ENCODE results near the gene SLC26A1. TPM values are rescaled to one million over a fixed set of nuclear protein-coding genes. Genes with fewer than 3 reads are reported as not detected.

The SLC26A1 gene
- total RNA-seq, 1 experiment from 2014 or later, result 0.68 TPM

- no peak overlapping the region for H3K27ac Mint-ChIP-seq (ENCODE audit: unreplicated experiment)
- no peaks in the 10 kb centered on the region for H3K4me1 Mint-ChIP-seq (ENCODE audit: low read depth, unreplicated experiment)
Measured at GRCh38 chr4:995311-996026, 2.3 kb upstream of the SLC26A1 start.

GRCh38 chr4:992297-993110 is 700 bp downstream of the SLC26A1 start:
- no peak for TF ChIP-seq CTCF (IDR thresholded peaks at IDR 0.05; ENCODE audit: unreplicated experiment)
- H3K9me3 Mint-ChIP-seq (ENCODE audit: low read depth, unreplicated experiment), result no peaks in the 10 kb centered on the region
- no peaks in the 10 kb centered on the region for H3K27me3 Mint-ChIP-seq (ENCODE audit: unreplicated experiment)
- H3K4me3 Mint-ChIP-seq (ENCODE audit: low read depth, unreplicated experiment), result peak overlapping the region; percentile 34
- CTCF ChIA-PET, result no interaction called here
- H3K27ac Mint-ChIP-seq (ENCODE audit: unreplicated experiment), result peak overlapping the region; percentile 39
- no TSS peak for BruUV-seq (replicated peaks)
- peaks cover 17% of the 10 kb centered on the region for H3K36me3 Mint-ChIP-seq (ENCODE audit: insufficient read depth, unreplicated experiment)
- no peaks in the 10 kb centered on the region for H3K4me1 Mint-ChIP-seq (ENCODE audit: low read depth, unreplicated experiment)
- DNase-seq, result peak; percentile 59
- intact Hi-C loops (cut with micrococcal nuclease; ENCODE audit: unreplicated experiment), result no loop called here

More at GRCh38 chr4:995311-996026, 2.3 kb upstream of the SLC26A1 start:
- Mint-ChIP-seq H3K9me3 (ENCODE audit: low read depth, unreplicated experiment) (no peaks in the 10 kb centered on the region), H3K4me3 (ENCODE audit: low read depth, unreplicated experiment) (no peak overlapping the region), H3K27me3 (ENCODE audit: unreplicated experiment) (peaks cover 21% of the 10 kb centered on the region), H3K36me3 (ENCODE audit: insufficient read depth, unreplicated experiment) (peaks cover 16% of the 10 kb centered on the region)
- no TSS peak for BruUV-seq (replicated peaks)
- no peak for TF ChIP-seq CTCF (IDR thresholded peaks at IDR 0.05; ENCODE audit: unreplicated experiment)
- DNase-seq, result no peak
- CTCF ChIA-PET, result no interaction called here
- intact Hi-C loops (cut with micrococcal nuclease; ENCODE audit: unreplicated experiment), result no loop called here

GRCh38 chr4:991451-992296 is 1.5 kb downstream of the SLC26A1 start:
- CTCF ChIA-PET, result no interaction called here
- Mint-ChIP-seq H3K9me3 (ENCODE audit: low read depth, unreplicated experiment) (no peaks in the 10 kb centered on the region), H3K4me1 (ENCODE audit: low read depth, unreplicated experiment) (no peaks in the 10 kb centered on the region), H3K4me3 (ENCODE audit: low read depth, unreplicated experiment) (no peak overlapping the region), H3K36me3 (ENCODE audit: insufficient read depth, unreplicated experiment) (peaks cover 22% of the 10 kb centered on the region), H3K27me3 (ENCODE audit: unreplicated experiment) (no peaks in the 10 kb centered on the region), H3K27ac (ENCODE audit: unreplicated experiment) (no peak overlapping the region)
- TF ChIP-seq CTCF (IDR thresholded peaks at IDR 0.05; ENCODE audit: unreplicated experiment), result no peak
- no TSS peak for BruUV-seq (replicated peaks)
- DNase-seq, result no peak
- intact Hi-C loops (cut with micrococcal nuclease; ENCODE audit: unreplicated experiment), result no loop called here

- no peaks in the 10 kb centered on the region for H3K27me3 Mint-ChIP-seq (ENCODE audit: unreplicated experiment)
- BruUV-seq (replicated peaks), result no TSS peak
- H3K4me1 Mint-ChIP-seq (ENCODE audit: low read depth, unreplicated experiment), result peaks cover 2% of the 10 kb centered on the region
- no peak for TF ChIP-seq CTCF (IDR thresholded peaks at IDR 0.05; ENCODE audit: unreplicated experiment)
- no peaks in the 10 kb centered on the region for H3K9me3 Mint-ChIP-seq (ENCODE audit: low read depth, unreplicated experiment)
- H3K36me3 Mint-ChIP-seq (ENCODE audit: insufficient read depth, unreplicated experiment), result peaks cover 27% of the 10 kb centered on the region
- H3K4me3 Mint-ChIP-seq (ENCODE audit: low read depth, unreplicated experiment), result no peak overlapping the region
- no peak for DNase-seq
- no peak overlapping the region for H3K27ac Mint-ChIP-seq (ENCODE audit: unreplicated experiment)
- CTCF ChIA-PET, result no interaction called here
- intact Hi-C loops (cut with micrococcal nuclease; ENCODE audit: unreplicated experiment), result no loop called here
Measured at GRCh38 chr4:990746-991367, 2.3 kb downstream of the SLC26A1 start.

All from Calu3 (cell line).